ENCODE data around the gene ZNF407. TPM values are rescaled to one million over a fixed set of nuclear protein-coding genes. Genes with fewer than 3 reads are reported as not detected.

Gene ZNF407
- total and polyA plus RNA-seq, 2 of the 13 experiments (the other 11 are each of a cell fraction or from before 2014, with no cell fraction given): 2.3 to 8.7 TPM

DNA sequence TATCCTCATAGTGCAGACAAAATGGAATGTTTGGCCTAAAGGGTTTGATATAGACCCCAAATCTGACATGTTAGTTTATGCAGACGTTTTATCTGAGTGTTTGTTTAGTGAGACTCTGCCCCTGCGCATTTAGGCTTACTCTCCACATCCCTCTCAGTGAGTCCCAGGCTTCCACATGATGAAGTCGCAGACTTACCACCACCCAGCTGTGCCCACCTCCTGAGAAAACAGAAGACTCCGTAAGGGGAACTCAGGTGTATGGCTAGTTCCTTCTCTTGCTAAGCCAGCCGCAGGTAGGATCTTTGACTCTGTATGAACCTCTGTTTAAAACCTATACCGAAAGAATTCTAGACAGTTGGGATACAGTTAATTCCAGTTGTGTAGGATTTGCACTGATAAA is 338.7 kb downstream of the ZNF407 start:
- Histone ChIP-seq H3K27ac (ENCODE audit: extremely low read length, insufficient read depth, low read length) (no peak overlapping the region), H3K27me3 (ENCODE audit: control insufficient read depth in 1 of 2, insufficient read depth in 2 of 2, low read length in 2 of 2) (no peaks in the 10 kb centered on the region), H2AFZ (ENCODE audit: low read length) (no peak overlapping the region), H3K4me2 (ENCODE audit: low read depth, low read length) (no peak overlapping the region), H3K9ac (ENCODE audit: insufficient read depth, low read depth, low read length) (no peak overlapping the region), H3K79me2 (ENCODE audit: insufficient read depth, low read length) (no peaks in the 10 kb centered on the region), H3K4me3 (replicated peaks in 1 of 3; ENCODE audit: insufficient read depth in 1 of 3, low read depth in 2 of 3, low read length in 3 of 3) (no peak overlapping the region), H3K4me1 (ENCODE audit: insufficient read depth, low read length) (no peaks in the 10 kb centered on the region), H4K20me1 (ENCODE audit: insufficient read depth, low read length) (no peaks in the 10 kb centered on the region), H3K9me3 (ENCODE audit: low read length) (no peaks in the 10 kb centered on the region), H3K36me3 (replicated peaks in 1 of 2; ENCODE audit: control insufficient read depth in 1 of 2, insufficient read depth in 2 of 2, low read length in 2 of 2) (no peaks in the 10 kb centered on the region)
- no peak for FAIRE-seq
- no peak for ATAC-seq
- TF ChIP-seq ZFP37 (CRISPR knock-in tag; IDR thresholded peaks at IDR 0.05; ENCODE audit: borderline replicate concordance) (no peak), STAG1 (CRISPR knock-in tag; IDR thresholded peaks at IDR 0.05) (no peak), FOXC1 (CRISPR knock-in tag; IDR thresholded peaks at IDR 0.05; ENCODE audit: borderline replicate concordance) (no peak), REL (CRISPR knock-in tag; conservative IDR thresholded peaks at IDR 0.05) (no peak), ZNF124 (CRISPR knock-in tag; IDR thresholded peaks at IDR 0.05) (no peak), ZNF501 (CRISPR knock-in tag; IDR thresholded peaks at IDR 0.05) (no peak)
- TF ChIP-seq, protein P1, sequence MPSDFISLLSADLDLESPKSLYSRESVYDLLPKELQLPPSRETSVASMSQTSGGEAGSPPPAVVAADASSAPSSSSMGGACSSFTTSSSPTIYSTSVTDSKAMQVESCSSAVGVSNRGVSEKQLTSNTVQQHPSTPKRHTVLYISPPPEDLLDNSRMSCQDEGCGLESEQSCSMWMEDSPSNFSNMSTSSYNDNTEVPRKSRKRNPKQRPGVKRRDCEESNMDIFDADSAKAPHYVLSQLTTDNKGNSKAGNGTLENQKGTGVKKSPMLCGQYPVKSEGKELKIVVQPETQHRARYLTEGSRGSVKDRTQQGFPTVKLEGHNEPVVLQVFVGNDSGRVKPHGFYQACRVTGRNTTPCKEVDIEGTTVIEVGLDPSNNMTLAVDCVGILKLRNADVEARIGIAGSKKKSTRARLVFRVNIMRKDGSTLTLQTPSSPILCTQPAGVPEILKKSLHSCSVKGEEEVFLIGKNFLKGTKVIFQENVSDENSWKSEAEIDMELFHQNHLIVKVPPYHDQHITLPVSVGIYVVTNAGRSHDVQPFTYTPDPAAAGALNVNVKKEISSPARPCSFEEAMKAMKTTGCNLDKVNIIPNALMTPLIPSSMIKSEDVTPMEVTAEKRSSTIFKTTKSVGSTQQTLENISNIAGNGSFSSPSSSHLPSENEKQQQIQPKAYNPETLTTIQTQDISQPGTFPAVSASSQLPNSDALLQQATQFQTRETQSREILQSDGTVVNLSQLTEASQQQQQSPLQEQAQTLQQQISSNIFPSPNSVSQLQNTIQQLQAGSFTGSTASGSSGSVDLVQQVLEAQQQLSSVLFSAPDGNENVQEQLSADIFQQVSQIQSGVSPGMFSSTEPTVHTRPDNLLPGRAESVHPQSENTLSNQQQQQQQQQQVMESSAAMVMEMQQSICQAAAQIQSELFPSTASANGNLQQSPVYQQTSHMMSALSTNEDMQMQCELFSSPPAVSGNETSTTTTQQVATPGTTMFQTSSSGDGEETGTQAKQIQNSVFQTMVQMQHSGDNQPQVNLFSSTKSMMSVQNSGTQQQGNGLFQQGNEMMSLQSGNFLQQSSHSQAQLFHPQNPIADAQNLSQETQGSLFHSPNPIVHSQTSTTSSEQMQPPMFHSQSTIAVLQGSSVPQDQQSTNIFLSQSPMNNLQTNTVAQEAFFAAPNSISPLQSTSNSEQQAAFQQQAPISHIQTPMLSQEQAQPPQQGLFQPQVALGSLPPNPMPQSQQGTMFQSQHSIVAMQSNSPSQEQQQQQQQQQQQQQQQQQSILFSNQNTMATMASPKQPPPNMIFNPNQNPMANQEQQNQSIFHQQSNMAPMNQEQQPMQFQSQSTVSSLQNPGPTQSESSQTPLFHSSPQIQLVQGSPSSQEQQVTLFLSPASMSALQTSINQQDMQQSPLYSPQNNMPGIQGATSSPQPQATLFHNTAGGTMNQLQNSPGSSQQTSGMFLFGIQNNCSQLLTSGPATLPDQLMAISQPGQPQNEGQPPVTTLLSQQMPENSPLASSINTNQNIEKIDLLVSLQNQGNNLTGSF (CRISPR knock-in tag; IDR thresholded peaks at IDR 0.05): no peak
- TF ChIP-seq, protein P2, sequence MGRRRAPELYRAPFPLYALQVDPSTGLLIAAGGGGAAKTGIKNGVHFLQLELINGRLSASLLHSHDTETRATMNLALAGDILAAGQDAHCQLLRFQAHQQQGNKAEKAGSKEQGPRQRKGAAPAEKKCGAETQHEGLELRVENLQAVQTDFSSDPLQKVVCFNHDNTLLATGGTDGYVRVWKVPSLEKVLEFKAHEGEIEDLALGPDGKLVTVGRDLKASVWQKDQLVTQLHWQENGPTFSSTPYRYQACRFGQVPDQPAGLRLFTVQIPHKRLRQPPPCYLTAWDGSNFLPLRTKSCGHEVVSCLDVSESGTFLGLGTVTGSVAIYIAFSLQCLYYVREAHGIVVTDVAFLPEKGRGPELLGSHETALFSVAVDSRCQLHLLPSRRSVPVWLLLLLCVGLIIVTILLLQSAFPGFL (CRISPR knock-in tag; IDR thresholded peaks at IDR 0.05): no peak
- TF ChIP-seq, protein P3, sequence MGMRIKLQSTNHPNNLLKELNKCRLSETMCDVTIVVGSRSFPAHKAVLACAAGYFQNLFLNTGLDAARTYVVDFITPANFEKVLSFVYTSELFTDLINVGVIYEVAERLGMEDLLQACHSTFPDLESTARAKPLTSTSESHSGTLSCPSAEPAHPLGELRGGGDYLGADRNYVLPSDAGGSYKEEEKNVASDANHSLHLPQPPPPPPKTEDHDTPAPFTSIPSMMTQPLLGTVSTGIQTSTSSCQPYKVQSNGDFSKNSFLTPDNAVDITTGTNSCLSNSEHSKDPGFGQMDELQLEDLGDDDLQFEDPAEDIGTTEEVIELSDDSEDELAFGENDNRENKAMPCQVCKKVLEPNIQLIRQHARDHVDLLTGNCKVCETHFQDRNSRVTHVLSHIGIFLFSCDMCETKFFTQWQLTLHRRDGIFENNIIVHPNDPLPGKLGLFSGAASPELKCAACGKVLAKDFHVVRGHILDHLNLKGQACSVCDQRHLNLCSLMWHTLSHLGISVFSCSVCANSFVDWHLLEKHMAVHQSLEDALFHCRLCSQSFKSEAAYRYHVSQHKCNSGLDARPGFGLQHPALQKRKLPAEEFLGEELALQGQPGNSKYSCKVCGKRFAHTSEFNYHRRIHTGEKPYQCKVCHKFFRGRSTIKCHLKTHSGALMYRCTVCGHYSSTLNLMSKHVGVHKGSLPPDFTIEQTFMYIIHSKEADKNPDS (CRISPR knock-in tag; IDR thresholded peaks at IDR 0.05): no peak
- in situ Hi-C loops (cut with HindIII; ENCODE audit: extremely low pct_ligation_motif_present, low pct_unique_long_range_greater_than_20kb) (no loop called here), intact Hi-C loops (cut with micrococcal nuclease; ENCODE audit: unreplicated experiment) (no loop called here)
- CTCF ChIA-PET (ENCODE audit: low intra/inter-chr PET ratio, low total read pairs): no interaction called here
- 85% methylated on average over 6 of the region's 6 CpGs for WGBS (ENCODE audit: low lambda C conversion rate)
- DNase-seq (ENCODE audit: low spot score): no peak
- no TSS peak for BruUV-seq (replicated peaks)
- POLR2A ChIA-PET: no interaction called here
